HG03135 (cell line): Measurements from ENCODE around the gene SH3BP5.

Experiments used
- ATAC-seq: cut with Tn5 transposase; IDR thresholded peaks from one replicate; pipeline ENCODE4 v1.9.1; 2021; ENCODE audit warnings: mild to moderate bottlenecking, moderate library complexity; ENCODE audit not compliant: unreplicated experiment

Gene SH3BP5

GRCh38 chr3:15279671-15280402 is 52.5 kb downstream of the SH3BP5 start:
- no peak for ATAC-seq

GRCh38 chr3:15279205-15279604 is 53.2 kb downstream of the SH3BP5 start:
- no peak for ATAC-seq

- ATAC-seq: no peak
Measured at GRCh38 chr3:15277861-15278500, 54.4 kb downstream of the SH3BP5 start.

DNA sequence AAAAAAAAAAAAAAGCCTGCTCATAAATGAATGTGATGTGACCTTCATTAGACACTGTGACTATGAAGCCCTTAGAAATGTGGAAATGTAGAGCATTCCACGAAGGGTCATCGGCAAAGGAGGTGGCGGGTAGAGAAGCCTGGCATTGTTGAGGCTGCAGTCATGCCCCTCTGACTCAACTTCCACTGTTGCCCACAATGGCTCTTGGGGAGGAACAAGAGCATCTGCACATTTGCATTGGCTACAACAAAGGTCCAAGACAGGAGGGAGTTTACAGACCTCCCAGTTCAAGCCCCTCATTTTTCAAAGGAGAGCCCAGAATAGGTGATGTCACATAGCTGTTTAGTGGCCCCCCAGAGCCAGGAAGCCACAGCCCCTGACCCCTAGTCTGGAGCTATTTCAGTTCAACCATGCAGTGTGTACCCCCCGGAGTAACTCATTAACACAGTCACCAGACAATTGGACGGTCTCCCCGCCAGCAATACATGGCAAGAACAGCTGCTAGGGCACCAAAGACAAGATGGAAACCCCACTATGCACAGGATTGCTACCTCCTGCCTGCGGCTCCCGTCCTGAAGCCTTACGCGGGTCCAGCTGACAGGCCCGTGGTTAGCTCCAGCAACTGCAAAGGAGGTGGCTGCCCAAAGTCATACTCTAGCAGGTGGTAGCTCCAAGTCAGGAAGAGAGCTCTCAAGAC is 56.2 kb downstream of the SH3BP5 start:
- no peak for ATAC-seq

DNA sequence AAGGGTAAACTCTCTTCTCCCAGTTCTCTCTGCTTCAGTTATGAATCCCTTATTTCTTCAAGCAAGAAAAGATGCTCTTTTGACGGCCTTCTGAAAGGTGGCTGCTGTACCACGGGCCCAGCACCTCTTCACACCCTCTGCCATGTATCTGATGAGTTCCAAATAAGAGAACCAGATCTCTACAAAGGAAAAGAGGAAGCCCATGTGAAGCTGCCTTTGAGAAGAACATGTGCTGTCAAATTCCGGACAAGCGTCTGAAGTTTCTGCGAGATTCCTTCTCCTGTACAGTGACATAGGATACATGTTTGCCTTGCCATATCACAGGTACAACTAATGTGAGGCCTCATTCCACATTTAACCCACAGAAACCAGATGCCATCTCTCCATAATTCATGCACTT is 59.2 kb downstream of the SH3BP5 start:
- ATAC-seq: no peak

DNA sequence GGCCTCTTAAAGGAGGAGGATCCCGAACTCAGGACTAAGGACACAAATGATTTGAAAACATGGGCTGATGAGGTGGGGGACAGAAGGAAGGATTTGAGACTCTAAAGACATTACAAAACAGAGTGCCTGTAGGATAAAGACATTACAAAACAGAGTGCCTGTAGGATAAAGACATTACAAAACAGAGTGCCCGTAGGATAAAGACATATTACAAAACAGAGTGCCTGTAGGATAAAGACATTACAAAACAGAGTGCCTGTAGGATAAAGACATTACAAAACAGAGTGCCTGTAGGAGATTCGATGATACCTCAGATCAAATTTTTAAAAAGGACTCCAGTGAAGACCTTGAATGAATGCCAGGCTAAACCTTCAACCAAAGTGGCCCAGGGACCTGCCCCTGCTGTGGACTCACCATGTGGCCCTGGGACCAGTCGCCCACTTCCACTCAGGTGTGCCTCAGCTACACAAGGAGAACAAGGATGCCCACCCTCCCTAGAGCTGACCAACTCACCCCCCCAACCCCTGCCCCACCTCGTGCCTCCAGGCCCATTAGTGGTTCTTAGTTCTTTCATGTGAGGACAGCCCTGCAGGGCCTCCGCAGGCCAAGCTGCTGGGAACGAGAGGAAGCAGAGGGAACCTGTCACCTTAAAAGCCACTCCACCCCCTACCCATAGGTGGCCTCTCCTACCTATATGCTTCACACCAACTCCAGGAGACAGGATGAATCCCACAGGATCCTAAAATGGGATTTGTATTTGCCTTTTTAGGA is 59.8 kb downstream of the SH3BP5 start:
- ATAC-seq: no peak

GRCh38 chr3:15271785-15272381 is 60.5 kb downstream of the SH3BP5 start:
- ATAC-seq: no peak

GRCh38 chr3:15271030-15271429 is 61.4 kb downstream of the SH3BP5 start:
- ATAC-seq: no peak

- ATAC-seq: peak; percentile 48
Measured at GRCh38 chr3:15269091-15269989, 63.0 kb downstream of the SH3BP5 start.

DNA sequence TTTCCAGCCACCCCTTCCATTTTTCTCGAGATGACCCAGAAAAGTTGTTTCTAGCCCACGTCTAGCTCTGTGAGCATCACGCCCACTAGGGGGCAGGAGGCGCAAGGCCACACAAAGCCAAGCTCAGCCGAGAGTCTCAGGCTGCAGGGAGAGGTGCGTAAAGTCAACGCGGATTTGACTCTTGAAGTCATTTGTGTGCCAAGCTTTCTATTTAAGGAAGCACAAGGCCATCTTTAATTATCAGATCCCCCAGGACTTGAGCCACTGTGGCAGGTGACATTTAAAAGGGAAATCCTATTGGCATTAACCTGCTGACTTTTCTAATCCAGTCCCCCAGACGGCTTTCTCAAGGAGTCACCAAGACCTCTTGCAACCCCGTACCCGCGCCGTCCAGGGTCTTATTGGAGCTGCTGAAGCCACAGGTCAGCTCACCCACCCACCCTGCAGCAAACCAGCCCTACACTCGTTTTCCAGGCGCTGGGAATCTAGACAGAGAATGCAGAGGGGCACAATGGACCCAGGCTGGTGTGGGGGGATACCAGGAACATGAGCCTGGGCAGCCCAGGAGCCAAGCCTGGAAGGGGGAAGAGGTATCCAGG is 64.3 kb downstream of the SH3BP5 start:
- no peak for ATAC-seq

DNA sequence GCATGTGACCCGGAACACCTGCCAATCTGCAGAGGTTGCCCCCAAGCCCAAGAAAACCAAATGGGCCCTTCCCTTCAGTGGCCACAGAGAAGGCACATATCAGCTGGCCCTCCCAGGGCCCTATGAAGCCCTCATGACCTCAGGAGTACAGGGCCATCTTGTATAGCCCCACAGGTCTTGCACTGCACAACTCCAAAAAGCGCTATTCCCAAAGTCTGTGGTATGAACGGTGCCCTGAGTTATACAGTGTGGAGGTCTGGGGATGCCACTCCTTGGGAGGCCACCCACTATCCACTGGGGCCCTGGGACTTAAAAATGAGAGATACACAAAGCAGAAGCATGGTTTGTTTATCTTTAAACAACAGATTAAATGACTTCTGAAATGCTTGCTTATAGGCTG is 64.9 kb downstream of the SH3BP5 start:
- ATAC-seq: no peak

DNA sequence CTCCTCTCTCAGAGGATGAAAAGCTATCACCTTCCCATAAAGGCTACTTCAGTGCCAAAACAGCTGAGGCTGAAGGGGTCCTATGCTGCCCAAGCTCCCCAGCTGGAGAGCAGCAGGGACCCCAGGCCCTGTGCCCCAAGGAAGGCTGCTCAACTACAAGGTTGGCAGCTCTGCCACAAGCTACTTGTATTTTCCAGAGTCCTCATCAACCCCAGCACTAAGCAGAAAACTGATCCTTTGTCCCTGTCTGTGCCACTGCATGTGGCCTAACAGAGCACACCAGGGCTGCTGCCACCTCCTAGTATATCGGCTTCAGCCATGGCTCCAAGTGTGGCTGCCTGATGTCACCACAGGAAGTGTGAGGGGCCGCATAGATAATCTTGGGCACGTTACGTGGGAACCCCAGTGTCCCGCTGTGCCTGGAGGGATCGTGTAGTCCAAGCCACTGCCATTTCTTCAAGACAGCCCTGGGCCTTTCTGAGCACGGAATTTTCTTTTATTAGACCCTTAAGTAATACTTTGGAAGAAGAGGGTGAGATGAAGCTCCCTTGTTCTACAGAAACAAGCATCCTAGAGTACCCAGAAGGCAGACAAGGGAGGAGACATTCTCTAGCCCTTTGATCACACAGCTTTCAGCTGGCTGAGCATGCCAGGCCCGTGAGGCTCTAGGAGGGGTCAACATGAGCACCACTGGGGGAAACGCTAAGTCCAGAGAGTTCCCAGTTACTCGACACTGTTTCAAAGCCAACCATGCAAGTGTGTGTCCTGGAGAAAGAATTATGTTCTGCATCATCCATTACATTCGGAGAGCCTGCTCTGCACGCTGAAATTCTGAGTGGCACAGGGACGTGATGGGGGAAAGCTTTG is 65.6 kb downstream of the SH3BP5 start:
- ATAC-seq: no peak

DNA sequence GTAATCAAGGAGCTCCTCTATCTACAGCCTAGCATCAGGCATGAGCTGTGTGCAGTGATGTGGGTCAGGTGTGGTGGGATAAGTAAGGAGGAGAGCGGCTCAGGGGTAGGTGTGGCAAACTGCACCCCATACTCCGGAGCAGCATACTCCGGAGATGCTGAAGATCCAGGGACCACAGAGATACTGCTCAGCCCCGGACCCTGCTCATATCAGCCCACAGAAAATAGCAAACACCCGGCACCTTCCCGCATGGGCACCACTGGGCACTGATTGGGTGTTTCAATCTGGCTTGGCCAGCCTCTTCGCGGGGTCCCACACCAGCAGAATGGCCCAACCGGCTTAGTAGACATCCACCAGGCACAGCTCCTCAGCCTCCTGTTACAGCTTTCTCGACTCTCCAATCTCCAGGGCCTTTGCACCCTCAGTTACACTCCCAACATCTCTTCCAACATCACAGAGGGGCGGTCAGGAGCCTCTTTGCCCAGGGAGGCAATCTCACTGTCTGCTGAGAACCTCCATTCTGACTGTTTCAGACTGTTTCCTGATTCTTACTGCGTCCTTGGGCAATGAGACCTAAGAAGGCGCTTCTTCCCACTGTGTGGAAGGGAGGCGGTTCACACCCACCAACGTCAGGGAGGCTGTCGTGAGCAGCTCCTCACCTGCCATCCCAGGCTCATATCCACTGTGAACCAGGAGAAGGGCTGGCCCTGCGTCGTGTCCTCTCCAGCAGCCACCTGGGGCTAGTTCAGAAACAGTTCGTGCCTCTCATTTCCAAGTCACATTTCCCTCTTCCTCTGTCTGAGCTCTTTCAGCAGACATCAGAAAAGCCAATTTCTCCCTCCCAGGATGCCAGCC is 66.5 kb downstream of the SH3BP5 start:
- ATAC-seq: no peak

GRCh38 chr3:15264486-15264885 is 67.9 kb downstream of the SH3BP5 start:
- ATAC-seq: no peak

DNA sequence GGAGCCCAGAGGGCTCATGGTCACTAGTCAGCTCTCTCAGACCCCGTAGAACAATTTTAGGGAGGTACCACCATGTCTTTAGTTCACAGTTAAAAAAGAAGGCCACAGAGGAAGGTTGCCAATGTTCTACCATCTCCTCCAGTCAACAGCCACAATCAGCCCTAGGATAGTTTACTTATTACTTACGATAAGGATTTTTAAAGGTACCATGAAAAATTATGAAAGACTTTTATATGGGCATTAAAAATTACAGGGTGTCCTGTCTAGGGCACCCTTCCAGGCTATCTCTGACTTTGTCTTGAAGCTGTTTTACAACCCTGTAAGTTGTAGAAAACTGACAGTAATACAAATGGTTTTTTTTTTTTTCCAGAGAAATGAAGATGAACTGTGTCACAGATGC is 68.5 kb downstream of the SH3BP5 start:
- ATAC-seq: no peak

GRCh38 chr3:15263120-15263519 is 69.3 kb downstream of the SH3BP5 start:
- ATAC-seq: no peak

DNA sequence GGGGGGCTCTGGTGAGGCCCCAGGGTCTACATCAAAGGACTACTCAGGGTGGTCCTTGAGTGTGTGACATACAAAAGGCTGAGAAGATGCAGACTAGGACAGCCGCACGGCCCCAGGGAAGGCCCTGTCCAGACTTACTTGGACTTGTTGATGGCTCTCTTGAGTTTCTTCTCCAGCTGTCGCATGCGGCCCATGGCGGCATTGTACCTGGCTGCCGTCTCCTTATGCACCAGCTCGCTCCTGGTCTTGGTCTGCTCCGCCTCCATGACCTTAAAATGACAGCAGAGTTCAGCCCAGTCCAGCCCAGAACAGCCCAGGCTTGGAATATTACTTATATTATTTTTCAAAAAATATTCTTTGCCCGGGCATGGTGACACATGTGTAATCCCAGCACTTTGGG is 70.4 kb downstream of the SH3BP5 start:
- no peak for ATAC-seq

GRCh38 chr3:15261274-15261673 is 71.1 kb downstream of the SH3BP5 start:
- no peak for ATAC-seq
